ENCODE results near the gene ELFN1.
A peak's percentile ranks its signal among the peaks of the same experiment; 100 is the strongest.

ELFN1 gene

GRCh38 chr7:1663223-1663622, 6.9 kb upstream of the ELFN1 start:
- DNase-seq (ENCODE audit: low read depth in 1 of 2, low spot score in 1 of 2) = no peak

DNA sequence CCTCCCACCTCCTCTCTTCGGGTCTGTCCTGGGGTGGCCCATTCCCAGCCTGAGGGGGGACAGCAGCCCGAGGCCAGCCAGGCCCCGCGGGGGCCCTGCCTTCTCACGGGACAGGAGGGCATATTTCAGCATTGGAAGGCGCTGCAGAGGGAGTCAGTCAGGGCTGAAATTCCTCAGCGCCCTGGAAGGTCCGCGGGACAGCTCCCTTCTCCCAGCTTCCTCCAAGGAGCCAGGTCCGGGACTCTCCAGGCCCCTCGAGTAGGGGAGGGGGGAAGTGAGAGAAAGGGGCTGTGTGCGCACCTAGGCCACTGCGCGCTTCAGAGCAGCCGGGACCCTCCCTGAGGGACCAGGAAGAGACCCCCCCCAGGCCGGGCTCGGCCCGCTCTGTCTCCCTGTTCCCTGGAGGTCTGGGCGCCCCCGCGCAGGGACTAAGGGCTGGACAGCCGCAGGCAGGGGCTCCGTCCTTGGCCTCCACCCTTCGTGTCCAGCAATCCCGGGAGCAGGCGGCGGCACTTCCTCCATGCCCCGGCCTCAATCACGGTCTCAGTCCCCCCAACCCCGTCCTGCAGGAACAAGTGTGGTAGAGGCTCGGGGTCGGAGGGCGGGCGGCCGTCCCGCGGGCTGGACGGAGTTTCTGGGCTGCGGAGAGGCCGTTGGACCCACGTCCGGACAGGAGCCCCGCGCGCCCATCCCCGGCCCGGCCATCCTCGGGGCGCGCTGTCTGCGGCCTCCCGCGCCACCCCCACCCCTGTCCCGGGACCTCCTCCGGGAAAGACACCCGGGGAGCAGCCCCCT, 6.0 kb upstream of the ELFN1 start:
- no peak for DNase-seq (ENCODE audit: low read depth in 1 of 2, low spot score in 1 of 2)

- peak in 1 of 2 donors; percentile 28 for DNase-seq (ENCODE audit: low read depth in 1 of 2, low spot score in 1 of 2)
These were observed 5.1 kb upstream of the ELFN1 start for GRCh38 chr7:1664711-1665548.

DNA sequence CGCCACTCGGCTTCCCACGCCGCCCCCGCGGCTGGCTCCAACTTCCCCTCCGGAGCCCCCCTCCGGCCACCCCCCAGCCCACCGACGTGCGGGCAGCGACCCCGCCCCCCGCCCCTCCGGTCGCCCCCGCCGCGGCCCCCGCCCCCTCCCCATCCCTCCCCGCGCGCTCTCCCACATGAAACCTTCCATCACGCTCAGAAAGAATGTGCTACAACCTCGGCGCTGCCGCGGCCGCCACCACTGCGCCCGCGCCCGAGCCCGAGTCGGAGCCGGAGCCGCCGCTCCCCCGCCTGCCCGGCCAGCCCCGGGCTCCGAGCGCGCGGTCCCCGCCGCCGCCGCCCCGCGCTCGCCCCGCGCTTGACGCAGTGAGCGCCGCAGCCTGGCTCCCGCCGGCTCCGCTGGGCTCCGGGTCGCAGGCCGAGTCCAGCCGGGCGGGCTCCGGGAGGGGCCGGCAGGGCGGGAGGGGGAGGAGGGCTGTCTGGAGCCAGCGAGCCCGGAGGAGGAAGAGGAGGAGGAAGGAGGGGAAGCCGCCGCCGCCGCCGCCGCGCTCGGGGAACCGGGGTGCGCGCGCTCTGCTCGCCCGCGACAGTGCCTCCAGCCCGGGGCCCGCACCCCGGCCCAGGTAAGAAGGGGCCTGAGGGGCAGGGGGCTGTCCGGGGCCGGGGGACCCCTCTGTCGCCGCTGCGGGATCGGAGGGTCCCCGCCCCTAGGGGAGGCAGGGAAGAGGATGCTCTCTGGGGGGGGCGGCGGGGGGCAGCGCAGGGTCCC, 4.3 kb upstream of the ELFN1 start:
- DNase-seq (ENCODE audit: low read depth in 1 of 2, low spot score in 1 of 2) = no peak

- DNase-seq (ENCODE audit: low read depth in 1 of 2, low spot score in 1 of 2) = no peak
These were observed 3.7 kb upstream of the ELFN1 start for GRCh38 chr7:1666317-1666822.

- no peak for DNase-seq (ENCODE audit: low read depth in 1 of 2, low spot score in 1 of 2)
These were observed 3.1 kb upstream of the ELFN1 start for GRCh38 chr7:1666823-1667565.

DNA sequence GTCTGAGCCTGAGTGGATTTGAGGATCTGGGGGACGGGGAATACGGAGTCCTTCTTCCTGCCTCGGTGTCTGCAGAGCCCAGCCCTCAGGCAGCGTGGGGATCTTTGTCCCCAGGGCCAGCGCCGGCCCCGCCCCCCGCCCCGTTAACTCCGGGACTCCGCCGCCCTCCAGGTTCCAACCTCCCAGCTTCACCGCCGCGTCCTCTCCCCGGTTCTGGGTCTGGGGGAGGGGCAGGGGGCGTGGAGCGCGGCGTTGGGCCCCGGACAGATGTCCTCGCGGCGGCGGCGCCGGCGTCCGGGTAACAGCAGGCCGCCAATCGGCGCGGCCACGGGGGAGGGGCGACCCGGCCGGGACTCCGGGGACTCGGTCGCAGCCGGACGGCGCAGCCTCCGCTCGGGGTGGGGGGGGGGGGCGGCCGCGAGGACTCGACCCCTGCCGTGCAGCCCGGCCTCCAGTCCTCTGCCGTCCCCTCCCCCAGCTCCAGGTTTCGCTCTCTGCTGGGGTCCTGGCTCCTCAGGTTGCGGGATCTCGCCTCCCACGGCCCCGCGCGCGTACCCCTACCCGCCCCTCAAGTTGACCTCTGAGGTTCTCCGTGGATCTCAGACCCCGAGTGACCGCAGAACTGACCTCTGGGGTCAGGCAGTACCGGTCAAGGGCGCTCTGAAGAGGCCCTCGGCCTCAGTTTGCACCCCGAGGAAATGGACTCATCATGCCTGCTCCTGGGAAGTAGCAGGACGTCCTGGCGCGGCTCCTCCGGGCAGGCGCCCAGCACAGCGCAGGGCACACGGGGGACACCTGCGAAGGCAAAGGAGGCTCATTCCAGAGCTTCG, 2.3 kb upstream of the ELFN1 start:
- DNase-seq (ENCODE audit: low read depth in 1 of 2, low spot score in 1 of 2) = no peak

GRCh38 chr7:1668396-1669063, 1.5 kb upstream of the ELFN1 start:
- DNase-seq (ENCODE audit: low read depth in 1 of 2, low spot score in 1 of 2) = no peak

GRCh38 chr7:1669064-1669951, 769 bp upstream of the ELFN1 start:
- no peak for DNase-seq (ENCODE audit: low read depth in 1 of 2, low spot score in 1 of 2)

- DNase-seq (ENCODE audit: low read depth in 1 of 2, low spot score in 1 of 2) = no peak
These were observed 967 bp downstream of the ELFN1 start for GRCh38 chr7:1670894-1671593.

- no peak for DNase-seq (ENCODE audit: low read depth in 1 of 2, low spot score in 1 of 2)
These were observed 1.7 kb downstream of the ELFN1 start for GRCh38 chr7:1671594-1672451.

GRCh38 chr7:1672851-1673486, 2.9 kb downstream of the ELFN1 start:
- no peak for DNase-seq (ENCODE audit: low read depth in 1 of 2, low spot score in 1 of 2)

DNA sequence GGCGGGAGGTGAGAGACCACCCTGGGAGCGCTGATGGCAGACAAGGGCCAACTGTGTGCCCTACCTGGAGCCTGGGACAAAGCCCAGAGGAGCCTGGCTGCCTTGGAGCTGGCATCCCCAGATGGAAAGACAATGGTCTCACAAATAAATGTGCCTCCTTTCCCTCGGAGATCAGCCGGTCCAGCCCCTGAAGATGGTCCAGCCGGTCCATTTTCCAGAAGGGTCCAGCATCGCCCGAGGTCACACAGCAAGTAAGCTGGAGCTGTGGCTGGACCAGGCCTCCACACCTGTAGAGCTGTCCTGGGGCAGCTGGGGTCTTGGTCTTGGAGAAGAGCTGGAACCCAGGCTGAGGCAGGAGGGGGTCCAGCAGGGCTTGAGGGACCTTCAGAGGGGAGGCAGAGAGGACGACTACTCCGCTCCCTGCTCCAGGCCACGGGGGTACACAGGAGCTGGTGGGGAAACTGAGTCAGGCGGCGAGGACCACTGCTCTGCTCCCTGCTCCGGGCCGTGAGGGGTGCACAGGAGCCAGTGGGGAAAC, 3.6 kb downstream of the ELFN1 start:
- no peak for DNase-seq (ENCODE audit: low read depth in 1 of 2, low spot score in 1 of 2)

GRCh38 chr7:1674161-1675035, 4.3 kb downstream of the ELFN1 start:
- no peak for DNase-seq (ENCODE audit: low read depth in 1 of 2, low spot score in 1 of 2)

DNA sequence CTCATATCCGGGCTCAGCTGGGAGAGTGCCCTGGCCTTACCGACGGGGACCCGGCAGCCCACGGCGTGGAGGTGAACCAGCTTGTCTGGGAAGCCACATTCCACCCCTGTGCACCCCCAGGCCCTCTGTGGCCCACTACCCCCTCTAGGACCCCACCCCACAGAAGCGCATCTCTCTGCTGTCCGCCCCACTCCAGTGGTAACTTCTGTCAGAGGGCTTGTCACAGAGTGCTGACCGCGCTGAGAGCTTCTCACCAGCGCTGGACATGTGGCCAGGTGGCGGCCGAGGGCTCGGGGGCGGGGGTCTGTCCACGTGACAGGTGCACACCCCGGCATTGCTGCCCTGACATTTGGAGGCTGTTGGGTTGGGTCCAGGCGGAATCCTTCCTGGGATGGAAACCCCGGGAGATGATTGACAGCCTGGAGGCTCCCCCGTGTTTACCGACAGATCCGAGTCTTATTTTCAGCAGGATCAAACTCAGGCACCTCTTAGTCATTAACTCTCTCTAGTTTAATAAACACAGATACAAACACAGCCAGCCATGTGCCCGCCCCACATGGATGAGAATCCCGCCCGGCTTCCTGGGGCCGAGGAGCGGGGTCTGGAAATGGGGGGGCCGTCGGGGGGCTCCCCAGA, 5.1 kb downstream of the ELFN1 start:
- no peak for DNase-seq (ENCODE audit: low read depth in 1 of 2, low spot score in 1 of 2)
